T-helper 1 cell treated with Interleukin-12 subunit alpha and Interleukin-12 subunit beta and Interleukin-4 antibody, amounts not matched to agents 30 ng/mL and 1 ng/mL, for 36 hours (primary cell): Measurements from ENCODE around the gene CDK5RAP2. TPM values are rescaled to one million over a fixed set of nuclear protein-coding genes. Genes with fewer than 3 reads are reported as not detected.

Source experiments
- intact Hi-C: fragments of 100-400 bp; cut with micrococcal nuclease; formaldehyde crosslinking; loops from one replicate; pipeline ENCODE4 v1.15.1; 2024
- total RNA-seq: library from RNA; stranded (reverse); gene quantifications from 2 replicates; pipeline ENCODE4 v1.2.3, GENCODE V29; 2022

CDK5RAP2 gene
- total RNA-seq, 1 donor from 2014 or later = 72.2 TPM

DNA sequence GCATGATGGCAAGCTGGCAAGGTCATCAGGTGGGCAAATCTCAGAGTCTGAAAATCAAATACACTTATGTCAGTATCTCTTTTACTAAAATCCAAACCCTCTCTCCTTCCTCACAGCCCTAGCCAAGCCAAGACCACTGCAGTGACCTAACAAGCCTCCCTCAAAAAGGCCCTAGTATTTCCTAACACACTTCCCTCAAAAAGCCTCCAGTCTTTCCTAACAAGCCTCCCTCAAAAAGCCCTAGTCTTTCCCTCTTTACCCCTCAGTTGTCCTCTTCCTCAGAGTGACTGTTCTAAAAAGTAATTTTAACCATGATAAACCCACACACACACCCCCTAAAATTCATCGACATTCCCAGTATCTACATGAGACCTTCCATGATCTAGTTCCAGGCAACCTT lies 140.0 kb downstream of the CDK5RAP2 start:
- intact Hi-C loops = loop anchor here (2.0 kb wide), 1 partner anchor 45 kb away; no protein-coding TSS in a partner anchor

DNA sequence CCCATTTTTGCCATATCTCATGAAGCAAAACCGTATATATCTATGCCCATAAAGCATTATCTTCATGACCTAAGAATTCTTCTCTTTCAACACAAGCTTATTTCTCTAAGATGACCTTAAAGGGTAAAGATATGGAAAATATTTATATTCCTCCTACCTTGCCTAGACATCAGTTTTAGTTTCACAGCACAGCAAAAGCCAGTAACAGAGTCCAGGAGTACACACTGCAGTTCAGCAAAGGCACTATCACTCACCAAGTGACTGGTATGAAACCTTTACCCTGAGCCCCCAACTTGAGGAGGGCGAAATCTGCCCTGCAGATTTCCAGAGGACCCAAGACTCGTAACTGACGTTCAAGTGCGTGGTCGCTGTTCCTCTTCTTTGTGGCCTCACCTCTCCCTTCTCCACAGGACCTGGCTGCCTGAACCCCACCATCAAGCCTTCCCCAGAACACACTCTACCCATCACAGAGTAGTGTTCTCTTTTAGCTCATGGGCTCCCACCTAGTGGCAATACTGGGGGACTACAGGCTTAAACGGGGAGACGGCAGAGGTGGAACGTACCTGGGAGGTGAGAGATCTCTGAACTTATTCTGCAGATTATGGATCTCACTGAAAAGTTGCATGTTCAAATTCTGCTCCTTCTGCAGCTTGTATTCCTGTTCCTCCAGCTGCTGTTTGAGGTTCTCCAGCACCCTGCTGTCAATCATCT lies 141.0 kb downstream of the CDK5RAP2 start:
- intact Hi-C loops = loop anchor here (2.0 kb wide), 1 partner anchor 44 kb away; no protein-coding TSS in a partner anchor

DNA sequence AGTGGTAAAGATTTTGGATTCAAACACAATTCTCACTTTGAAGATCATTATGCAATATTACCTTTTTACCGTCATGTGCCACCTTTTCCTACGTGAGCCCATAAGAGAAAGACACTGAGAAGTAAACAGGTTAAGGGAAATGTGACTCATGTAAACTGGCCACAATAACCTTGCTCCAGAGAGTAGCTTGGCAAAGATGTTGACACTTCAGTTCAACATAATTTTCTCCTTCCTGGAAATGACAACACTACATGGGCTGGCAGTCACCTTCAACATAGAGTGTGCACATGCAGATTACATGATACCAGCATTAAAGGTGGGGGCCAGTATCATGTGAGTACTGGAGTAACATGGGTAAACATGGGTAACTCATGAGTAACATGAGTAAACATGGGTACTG lies 141.9 kb downstream of the CDK5RAP2 start:
- intact Hi-C loops = loop anchor here (2.0 kb wide), 1 partner anchor 43 kb away; no protein-coding TSS in a partner anchor

DNA sequence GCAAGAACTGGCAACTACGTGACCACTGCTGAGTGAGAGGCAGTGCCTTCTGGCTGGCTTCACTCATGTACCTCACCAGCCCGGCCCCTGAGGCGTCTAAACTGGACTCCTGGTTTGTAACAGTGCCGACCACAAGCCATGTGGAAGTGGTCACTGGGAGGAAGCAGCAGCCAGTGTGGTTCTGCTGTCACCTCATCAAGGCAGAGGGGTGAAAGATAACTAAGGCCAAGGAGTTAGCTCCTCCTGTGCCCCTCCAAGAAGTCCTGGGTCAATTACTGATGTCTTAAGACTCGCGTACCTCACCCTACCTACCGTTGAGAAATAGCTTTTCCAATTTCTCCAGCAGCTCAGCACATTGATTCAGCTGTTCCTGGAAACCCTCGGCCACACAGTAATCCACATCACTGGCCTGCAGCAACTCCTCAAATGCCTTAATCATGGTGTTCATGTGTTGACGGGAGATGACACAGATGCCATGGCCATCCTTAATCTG lies 142.9 kb downstream of the CDK5RAP2 start:
- intact Hi-C loops = no loop called here

DNA sequence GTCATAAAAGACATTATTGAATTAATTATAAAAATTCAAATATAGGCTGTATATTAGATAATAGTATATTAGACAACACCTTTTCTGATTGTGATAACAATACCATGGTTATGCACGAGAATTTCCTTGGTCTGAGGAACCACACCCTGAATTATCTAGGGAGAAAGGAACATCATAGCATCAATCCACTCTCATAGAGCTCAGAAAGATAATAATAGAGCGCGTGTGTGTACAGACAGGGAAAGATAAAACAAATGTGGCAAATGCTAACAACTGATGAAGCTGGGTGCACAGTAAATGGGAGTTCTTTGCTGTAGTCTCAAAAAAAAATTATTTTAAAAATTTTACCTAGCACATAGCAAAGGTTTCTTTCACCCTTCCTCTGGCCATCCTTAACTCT lies 143.5 kb downstream of the CDK5RAP2 start:
- intact Hi-C loops = no loop called here

DNA sequence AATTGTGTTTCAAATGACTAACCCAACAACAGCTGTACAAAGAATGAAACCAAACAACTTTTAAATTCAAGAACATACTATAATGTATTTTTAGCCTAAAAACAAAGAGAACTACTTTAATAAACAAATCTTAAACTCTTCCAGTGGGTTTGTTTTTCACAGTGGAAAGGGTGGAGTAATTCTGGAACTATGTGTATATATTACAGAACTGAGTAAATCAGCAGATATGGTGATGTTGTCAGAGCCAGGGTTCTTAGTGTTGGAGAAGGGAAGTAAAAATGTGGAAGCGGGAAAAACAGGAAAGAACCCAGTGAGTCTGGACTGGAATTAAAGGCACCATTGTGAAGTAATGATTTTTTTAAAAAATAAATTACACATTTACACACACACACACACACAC lies 144.9 kb downstream of the CDK5RAP2 start:
- intact Hi-C loops = no loop called here

DNA sequence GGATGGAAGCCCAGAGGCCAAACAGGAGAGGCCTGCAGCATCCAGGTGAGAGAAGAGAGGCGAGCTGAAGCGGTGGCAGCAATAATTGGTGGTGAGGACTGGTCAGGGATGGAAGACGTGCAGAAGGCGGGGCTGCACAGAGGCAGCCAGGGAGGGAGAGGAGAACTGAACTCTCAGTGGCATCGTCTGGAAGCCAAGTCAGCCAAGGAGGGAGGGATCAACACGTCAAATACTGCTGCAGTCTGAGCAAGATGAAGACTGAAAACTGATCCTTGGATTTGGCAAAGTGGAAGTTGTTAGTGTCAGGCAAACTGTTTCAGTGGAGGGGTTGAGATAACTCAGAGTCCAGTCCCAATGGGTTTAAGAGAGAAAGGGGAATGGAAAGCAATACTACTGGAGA lies 145.4 kb downstream of the CDK5RAP2 start:
- intact Hi-C loops = no loop called here

DNA sequence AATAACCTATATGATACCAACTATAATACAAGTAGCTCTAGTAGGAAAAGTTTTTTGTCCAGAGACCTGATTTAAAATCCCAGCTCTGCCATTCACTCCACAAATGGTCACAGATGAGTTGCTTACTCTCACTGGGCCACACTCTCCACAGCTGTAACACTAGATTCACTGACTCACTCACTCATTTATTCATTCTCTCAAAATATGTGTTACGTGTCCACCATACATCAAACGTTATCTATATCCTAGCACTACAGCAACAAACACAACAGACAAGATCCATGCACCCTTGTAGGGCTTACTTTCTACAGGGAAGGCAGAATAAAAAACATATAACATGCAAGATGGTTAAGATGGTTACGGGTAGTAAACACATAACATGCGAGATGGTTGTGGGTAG lies 146.3 kb downstream of the CDK5RAP2 start:
- intact Hi-C loops = no loop called here

DNA sequence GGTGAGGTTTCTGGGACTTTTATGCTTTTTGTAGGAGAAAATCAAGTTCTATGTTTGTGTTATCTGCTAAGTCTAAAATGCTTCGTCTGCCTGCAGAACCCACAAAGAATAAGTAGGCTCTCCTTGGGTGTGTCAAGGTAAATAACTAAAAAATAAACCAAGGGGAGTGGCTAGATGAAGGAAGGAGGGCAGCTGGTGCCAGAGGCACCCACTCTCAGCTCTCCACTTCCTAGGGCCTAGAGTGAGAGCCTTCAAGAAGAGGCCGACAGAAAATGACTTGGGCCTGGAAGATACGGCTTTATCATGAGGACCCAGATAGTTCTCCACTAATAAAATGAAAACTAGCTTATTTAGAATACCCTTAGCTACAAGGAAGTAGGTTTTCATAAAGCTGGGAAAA lies 147.4 kb downstream of the CDK5RAP2 start:
- intact Hi-C loops = no loop called here

DNA sequence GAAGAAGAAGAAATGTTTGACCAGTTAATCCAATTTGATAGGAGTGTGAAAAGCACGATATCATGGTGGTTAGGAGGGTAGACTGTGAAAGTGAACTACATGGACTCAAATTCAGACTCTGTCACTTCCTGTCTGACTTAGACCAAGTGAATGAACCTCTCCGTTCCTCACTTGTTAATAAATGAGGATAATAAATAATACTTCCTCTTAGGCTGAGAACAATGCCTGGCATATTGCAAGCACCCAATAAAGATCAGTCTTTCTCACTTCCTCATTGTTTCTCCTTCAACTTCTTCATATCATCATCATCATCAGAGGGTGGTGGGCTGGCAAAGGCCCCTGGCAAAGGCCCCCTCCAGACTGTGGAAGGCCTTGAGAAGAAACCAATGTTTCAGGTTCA lies 148.7 kb downstream of the CDK5RAP2 start:
- intact Hi-C loops = no loop called here

DNA sequence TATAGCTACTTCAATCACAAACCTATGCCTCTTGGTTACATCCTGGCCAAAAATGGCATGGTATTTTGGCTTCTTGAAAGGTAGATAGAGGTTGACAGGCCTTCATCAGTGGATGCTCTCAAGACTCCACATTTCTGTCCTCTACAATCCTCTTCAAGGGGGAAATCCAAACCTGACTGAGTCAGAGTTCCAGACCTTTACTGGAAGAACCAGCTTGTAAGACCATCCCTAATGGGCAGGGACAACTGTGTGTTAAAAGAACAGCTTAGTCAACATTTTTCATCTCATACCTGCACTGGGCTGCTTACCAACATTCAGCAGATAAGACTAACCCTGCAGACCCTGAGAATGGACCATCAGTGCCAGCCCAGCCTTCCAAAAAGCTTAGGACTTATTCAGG lies 155.7 kb downstream of the CDK5RAP2 start:
- intact Hi-C loops = no loop called here

DNA sequence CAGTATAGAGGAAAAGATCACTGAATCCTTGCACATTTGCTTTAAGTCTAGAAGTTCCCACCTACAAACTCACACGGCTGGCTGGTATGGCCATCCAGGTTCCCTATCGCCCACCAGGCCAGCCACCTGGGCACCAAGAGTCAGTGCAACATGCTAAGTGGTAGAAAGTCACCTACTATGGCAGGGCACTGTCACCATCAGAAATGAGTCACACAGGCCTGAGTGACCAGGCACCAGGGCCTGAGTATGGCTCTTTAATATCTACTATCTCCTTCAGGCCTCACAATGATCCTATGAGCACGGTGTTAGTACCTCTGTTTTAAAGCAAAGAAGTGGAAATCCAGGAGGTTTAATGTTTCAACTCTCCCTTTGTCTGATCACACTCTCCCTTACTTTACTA lies 156.2 kb downstream of the CDK5RAP2 start:
- intact Hi-C loops = no loop called here

DNA sequence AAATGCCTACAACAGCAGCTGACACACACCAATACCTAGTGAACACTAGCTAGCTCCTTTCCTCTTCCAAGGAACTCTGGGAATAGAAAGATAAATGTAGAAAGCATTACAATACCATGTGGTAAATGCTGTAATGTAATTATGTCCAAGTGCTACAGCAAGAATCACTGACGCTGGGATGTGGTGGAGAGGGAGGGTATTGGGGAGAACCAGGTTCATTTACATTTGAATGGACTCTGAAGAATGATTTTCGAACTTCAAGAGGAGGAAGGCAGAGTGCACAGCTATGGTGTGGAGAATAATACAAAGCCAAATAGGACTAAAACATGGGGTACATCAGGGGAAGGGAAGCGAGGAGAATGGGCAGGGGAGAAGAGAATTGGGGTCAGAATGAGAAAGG lies 158.0 kb downstream of the CDK5RAP2 start:
- intact Hi-C loops = no loop called here

DNA sequence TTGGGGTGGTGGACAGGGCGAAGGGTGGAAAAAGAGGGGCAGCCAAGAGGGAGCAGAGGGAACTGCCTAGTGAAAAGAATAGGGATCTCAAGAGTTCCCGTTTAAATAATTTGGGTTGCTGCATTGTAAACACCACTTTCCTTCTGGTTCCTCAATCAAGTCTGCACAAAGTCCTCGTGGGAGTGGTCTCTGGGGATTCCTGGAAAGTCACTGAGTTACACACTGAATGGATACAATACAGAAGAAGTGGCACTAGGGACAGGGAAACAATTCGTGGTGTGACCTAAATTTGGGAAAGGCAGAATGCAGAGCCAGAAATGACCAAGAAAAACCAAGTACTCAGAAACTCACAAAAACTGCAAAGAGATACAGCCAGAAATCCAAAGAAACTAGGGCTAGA lies 161.7 kb downstream of the CDK5RAP2 start:
- intact Hi-C loops = no loop called here

DNA sequence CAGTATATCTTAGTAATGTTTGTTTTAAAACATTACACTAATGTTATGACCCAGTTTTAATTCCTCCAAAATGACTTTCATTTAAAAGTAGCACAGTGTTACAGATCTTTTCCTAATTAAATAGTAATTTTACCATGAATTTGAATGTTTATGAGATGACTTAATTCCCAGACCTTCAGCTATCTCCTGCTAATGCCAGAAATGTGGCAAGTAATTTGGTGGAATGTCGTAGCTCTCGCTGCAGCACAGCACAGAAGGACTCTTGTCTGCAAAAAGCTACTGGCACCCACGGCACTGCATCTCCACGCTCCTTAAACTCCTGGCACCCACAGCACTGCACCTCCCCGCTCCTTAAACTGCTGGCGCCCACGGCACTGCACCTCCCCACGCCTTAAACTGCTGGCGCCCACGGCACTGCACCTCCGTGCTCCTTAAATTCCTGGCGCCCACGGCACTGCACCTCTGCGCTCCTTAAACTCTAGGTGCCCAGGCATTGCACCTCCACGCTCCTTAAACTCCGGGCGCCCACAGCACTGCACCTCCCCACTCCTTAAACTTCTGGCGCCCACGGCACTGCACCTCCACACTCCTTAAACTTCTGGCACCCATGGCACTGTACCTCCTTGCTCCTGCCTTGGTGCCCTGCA lies 163.1 kb downstream of the CDK5RAP2 start:
- intact Hi-C loops = no loop called here

DNA sequence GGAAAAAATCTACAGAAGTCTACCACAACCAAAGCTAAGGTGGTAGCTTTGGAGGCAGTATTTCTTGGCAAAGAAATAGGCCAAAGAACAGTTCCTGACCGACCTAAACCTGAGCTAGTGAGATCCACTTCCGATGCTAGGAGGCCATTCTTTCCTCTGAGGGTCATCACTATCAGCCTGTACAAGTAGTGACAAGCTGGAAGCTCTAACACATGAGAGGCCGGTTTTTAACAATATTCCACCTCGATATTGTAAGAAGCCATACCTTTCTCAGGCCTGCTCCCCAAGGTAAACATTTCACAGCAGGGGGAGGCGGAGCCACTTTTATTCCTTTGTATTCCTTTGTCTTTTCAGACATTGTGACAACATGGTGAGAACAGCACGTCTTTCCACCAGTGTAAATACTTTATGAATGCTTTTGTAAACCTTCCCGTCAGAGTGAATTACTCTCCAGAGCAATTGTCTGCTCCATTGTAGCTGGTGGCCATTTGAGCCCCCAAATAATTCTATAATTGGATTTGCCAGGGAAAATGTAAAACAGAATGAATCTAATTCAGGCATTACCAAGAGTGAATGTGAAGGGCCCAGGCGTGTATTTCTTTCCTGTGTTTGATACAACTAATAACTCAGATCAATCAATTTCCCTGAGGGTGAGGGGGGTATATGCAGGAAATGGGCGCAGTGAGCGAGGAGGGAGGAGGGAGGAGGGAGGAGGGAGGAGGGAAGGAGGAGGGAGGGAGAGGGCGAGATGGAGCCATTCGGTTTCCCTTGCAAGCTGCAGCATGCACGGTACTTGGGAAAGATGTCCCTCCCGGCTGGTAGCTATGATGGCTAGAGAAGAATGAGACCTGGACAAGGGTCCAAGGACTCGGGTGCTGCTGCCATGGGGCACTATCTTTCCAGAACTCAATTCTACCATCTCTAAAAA lies 166.6 kb downstream of the CDK5RAP2 start:
- intact Hi-C loops = no loop called here

DNA sequence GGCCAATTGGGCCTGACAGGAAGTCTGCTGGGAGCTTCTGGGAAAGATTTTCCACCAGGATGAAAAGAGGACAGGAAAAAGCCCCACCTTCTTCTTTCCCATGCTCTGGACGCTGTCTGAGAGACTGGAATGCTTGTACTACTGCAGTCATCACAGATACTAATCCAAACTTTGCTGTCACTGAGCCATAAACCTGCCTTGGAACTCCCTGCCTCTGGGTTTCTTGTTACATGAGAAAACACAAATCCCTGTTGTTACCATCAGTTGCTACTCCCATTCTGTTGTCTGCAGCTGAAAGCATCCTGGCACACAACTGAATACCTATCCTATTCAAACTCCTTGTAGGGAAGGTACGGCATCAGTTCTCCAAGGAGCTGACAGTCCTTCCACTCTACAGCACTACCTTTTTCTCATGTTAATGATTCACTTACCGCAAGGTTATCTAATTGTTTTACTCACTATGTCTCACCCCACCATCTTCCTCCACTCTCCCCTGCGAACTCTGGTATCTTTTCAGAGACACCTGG lies 167.5 kb downstream of the CDK5RAP2 start:
- intact Hi-C loops = no loop called here

DNA sequence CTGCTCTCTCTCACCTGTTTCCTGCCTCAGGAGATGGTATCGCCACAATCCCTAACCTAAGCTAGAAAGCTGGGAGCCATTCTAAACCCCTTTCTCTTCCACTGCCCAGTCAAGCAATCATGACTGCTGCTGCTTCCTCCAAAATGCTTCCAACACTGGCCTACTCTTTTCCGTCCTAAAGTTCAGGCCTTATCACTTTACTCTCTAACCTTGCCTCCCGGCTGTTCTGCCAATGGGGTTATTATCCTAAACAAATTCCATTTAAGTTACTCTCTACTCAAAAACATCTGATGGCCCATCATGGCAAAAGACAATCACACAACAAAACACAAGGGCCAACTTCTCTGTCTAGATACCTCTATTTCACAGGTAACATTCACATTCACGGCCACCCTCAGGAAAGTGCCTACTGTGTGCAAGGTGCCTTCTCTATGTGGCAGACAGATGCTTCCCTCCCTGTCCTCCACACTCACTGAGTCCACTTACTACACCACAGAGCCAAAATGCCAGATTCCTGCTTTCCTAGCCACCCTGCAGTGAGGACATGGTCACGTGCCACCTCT lies 168.0 kb downstream of the CDK5RAP2 start:
- intact Hi-C loops = no loop called here

DNA sequence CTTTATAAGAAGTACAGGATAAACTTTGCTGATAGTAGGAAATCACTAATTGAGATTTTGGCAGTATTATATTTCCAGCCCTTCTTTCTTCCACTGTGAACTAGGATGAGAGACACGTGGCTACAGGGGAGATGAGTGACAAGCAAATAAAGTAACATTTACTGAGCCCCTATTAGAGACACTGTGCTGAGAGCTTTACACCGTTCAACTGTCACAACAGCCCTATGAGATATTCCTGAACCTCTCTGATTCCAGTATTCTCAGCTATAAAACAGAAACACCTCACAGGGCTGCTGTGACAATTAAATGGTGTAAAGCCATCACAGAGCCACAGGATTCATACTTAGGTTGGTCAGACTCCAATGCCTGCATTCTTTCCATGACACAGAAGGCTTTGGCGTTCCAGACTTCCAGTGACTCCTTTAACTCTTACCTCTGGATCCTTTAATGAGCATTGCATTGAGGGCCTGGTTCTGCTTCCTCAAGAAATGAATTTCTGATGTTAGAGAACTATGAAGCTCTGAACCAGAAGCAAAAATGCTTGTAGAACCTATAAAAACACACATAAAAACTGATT lies 169.0 kb downstream of the CDK5RAP2 start:
- intact Hi-C loops = no loop called here

DNA sequence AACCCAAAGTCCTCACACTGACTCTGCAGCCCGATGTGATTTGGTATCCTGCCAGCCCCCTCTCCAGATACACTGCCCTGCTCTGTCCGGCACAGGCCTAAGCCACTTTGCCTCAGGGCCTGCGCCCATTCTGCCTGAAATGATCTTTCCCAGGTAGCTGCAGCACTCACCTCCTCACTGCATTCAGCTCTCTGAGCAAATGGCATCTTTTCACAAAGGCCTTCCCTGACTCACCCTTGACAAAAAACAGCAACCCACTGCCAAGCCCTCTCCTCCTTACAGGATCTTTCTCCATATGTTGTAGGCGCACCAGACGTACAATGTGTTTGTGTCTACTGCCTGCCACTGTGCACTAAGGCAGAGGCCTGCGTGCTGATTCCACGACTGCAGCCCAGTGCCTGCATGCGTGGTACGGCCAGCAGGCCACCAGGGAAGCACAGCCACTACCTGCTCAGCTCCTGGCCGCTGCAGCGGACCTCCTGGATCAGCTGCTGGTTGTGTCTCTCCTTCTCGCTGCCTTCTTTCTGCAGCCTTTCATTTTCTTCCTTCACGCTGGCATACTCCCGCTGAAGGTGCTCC lies 171.2 kb downstream of the CDK5RAP2 start:
- intact Hi-C loops = no loop called here
